ENCODE measurements around the gene AOPEP.

AOPEP gene

GRCh38 chr9:95097279-95097678 lies 370.8 kb downstream of the AOPEP start:
- DNase-seq (ENCODE audit: low spot score): no peak

DNA sequence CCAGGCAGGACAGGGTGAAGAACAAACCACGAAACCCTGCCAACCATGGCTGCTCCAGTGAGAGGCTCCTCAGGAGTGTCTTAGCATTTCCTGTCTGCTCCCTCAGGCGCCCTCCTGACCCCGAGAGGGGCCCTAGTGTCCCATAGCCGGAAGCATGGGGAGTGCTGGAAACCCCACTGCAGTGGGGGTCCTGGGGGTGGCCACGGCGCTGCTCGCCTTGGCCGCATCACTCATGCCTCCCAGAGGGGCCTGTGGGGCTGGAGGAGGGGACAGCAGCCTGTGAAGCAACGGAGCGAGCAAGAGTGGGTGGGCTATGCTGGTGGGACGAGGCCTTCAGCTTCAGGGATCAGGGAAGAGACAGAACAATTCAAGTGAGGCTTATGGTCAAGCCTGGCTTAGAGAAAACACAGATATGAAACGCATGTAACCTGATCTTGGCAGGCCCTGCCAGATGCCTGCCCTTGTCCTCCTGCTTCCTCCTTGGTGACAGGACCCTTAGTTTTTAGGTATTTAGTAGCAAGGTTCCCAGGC lies 372.0 kb downstream of the AOPEP start:
- no peak for DNase-seq (ENCODE audit: low spot score)

DNA sequence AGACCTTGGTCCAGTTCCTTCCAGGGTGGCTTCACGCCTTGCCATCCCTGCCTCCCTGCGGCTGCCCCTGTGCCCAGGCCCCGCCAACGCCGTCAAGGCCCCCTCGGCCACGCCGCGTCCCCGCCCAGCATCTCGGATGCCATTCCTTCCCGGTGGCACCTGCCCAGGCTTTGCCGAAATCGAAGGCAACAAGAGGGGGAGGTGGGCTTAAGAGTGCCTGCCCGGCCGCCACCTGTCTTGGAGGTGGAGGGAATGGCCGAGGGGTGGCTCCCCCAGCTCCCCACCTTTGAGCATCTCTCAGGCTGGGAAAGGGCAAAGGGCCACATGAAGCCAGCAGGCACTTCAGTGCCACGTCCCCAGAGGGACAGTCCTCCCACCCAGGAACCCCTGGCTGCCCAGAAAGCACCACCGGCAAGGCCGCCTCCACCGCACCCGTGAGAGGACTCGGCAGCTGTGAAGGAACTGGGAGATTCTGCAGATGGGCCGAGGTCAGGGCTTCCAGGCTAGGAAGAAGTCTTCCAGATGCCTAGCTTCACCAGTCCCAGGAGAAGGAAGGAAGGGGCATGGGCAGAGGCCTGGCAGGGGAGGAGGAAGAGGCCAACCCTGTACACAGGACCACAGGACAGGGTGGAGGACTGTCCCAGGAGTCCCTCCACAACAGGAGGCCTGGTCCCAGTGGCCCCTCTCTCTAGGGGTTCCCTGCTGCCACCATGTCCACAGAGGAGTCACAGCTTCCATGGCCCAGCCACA lies 373.0 kb downstream of the AOPEP start:
- DNase-seq (ENCODE audit: low spot score): no peak

DNA sequence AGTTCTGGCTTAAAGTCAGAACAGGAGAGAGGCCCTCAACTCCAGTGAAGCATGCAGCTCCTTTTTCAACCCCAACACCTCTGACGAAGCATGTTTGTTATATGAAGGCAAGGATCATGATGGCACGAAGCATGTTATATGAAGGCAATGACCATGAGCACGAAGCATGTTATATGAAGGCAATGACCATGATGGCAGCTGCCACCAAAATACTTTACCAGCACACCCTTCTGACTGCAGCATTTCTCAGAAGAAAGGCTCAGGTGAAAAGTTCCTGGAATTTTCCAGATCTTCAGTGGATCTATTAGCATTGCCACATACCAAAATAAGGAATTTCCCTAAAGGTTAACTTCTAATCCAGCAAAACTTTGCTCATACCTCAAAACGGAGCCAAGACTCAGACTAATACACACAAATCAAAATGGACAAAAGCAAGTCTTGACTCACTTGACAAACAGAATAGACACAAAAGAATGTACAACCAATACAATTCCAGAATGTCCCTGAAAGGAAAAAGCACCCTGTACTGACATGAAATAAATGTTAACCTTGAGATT lies 373.6 kb downstream of the AOPEP start:
- DNase-seq (ENCODE audit: low spot score): no peak

- DNase-seq (ENCODE audit: low spot score): no peak
Observed at GRCh38 chr9:95101326-95101725, 374.8 kb downstream of the AOPEP start.

- no peak for DNase-seq (ENCODE audit: low spot score)
Observed at GRCh38 chr9:95102001-95102433, 375.5 kb downstream of the AOPEP start.

- no peak for DNase-seq (ENCODE audit: low spot score)
Observed at GRCh38 chr9:95102572-95102971, 376.1 kb downstream of the AOPEP start.

GRCh38 chr9:95103281-95103771 lies 376.8 kb downstream of the AOPEP start:
- DNase-seq (ENCODE audit: low spot score): no peak

- DNase-seq (ENCODE audit: low spot score): no peak
Observed at GRCh38 chr9:95103871-95104580, 377.5 kb downstream of the AOPEP start.

DNA sequence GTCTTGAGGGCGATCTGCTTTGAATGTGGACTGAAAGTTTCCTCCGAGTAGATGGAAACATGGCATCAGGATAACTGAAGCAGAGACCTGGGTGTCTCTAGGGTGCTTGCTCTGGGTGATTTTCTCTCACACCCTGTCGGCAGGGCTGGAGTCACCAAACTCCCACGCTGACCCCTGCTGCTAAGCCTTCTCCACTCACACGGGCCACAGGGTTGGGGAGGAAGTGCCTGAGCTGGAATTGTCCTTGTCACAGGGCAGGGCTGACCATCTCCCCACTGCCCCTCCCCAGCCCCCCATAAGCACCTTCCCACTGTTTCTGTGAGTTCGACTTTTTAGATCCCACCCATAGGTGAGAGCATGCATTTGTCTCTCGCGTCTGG lies 378.1 kb downstream of the AOPEP start:
- DNase-seq (ENCODE audit: low spot score): no peak

GRCh38 chr9:95104980-95105379 lies 378.5 kb downstream of the AOPEP start:
- no peak for DNase-seq (ENCODE audit: low spot score)

- no peak for DNase-seq (ENCODE audit: low spot score)
Observed at GRCh38 chr9:95105519-95106287, 379.2 kb downstream of the AOPEP start.

DNA sequence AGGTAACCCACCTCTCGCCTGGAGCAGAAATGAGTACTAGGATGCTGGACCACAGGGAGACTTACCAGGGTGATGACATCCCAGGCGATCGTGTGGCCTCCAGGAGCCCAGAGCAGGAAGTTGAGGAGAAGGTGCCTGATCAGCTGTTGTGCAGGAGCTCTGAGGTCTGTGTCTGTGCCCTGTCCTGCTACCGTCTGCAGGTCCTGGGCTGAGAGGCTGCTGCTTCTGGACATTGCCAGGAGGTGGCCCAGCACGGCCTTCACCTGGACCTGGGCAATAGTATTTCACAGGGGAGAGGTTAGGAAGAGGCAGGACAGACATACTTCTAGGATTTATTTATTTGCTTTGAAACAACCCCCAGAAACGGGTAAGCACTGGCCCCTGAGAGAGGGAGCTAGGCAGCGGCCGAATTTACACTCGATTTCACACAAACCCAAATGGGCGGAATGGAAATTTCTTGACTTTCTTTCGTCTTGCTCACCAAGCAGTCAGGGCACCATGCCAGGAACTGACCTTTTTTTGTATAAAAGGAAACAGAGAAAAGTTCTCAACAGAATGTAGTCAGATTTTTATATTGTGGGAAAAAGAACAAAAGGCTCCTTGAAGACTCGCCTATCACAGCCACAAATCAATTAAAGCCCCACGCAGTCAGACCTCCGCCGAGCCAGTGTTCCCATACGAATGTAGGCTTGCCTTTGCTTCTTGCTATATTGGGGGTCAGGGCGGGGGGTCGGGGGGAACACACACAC lies 380.7 kb downstream of the AOPEP start:
- no peak for DNase-seq (ENCODE audit: low spot score)

DNA sequence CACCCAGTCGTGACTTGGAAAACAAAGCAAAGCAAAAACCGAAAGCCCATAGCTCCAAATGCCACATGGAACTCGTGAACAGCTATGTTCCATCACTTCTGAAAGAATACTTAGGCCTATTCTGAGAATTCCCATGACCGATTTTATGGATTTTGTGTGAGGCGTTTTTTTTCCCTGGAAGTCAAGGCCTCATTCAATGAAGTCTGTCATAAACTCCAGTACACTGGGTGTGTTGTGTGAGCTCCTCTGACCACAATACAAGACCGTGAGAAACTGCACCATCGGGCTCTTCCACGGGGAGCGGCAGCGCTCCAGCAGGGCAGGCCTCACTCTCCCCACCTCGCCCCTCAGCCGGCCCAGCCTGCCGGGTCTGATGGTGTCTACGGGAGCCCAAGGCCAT lies 381.5 kb downstream of the AOPEP start:
- DNase-seq (ENCODE audit: low spot score): no peak

DNA sequence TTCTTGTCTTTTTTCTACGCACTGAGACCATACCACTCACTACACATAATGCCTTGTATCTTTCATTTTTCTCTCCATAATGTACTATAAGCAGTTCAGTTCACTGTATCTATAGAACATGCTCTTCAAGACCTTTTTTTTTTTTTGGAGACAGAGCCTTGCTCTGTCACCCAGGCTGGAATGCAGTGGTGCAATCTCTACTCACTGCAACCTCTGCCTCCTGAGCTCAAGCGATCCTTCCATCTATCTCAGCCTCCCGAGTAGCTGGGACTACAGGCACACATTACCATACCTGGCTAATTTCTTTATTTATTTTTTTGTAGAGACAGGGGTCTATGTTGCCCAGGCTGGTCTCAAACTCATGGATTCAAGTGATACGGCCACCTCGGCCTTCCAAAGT lies 382.3 kb downstream of the AOPEP start:
- DNase-seq (ENCODE audit: low spot score): no peak

GRCh38 chr9:95109456-95109855 lies 383.0 kb downstream of the AOPEP start:
- DNase-seq (ENCODE audit: low spot score): no peak

- no peak for DNase-seq (ENCODE audit: low spot score)
Observed at GRCh38 chr9:95110921-95111525, 384.5 kb downstream of the AOPEP start.

DNA sequence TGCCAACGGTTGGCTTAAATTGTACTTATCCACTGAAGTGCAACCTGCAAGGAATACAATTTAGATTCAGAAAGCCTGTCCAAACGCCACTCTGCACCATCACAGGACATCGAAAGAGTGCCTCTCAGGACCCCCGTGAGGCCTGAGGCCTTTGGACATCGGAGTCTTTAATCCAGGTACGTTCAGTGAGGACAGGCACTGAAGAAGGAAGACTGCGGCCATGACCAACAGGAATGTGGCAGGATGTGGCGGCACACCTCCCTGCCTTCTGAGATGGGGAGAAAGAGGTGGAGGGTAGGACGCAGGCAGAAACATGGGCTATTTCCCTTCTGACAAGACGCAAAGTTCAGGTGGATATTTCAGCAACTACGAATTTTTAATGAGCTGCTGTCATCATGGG lies 385.2 kb downstream of the AOPEP start:
- DNase-seq (ENCODE audit: low spot score): no peak

DNA sequence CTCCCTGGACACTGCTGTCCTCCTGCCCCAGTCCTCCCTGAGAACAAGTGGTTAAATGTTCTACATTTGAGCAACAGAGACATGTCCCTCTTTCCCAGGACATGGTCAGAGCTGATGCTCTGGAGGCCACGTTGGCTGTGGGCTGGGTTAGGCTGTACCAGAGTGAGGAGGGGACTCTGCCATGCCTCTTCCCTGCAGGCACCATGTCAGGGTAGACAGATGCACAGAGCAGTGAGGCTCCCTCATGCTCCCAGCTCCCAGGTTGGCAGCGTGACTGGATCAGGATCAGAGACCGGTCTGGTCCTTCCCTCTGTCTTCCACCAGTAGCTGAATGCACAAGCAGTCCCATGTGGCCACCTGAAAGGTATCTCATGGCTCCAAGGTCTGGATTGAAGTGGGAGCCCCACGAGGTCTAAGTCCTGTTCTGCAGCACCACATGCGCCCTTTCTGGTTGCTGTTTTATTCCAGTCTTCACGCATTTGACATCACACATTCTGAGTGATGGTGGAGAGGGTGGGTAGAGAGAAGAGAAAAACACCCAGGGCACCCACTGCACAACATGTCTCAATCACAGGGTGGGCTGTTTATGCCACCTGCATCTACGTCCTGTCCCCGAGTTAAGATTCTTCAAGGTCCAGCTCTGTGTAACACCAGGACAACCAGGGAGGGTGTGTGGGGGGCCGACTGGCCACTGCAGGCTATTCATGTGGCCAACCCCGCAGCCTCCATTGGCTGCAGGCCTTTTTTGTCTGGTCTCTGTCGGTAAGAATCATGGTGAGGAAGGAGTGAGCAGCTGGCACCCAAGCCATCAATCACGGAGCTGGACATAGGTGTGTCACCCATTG lies 386.2 kb downstream of the AOPEP start:
- no peak for DNase-seq (ENCODE audit: low spot score)

DNA sequence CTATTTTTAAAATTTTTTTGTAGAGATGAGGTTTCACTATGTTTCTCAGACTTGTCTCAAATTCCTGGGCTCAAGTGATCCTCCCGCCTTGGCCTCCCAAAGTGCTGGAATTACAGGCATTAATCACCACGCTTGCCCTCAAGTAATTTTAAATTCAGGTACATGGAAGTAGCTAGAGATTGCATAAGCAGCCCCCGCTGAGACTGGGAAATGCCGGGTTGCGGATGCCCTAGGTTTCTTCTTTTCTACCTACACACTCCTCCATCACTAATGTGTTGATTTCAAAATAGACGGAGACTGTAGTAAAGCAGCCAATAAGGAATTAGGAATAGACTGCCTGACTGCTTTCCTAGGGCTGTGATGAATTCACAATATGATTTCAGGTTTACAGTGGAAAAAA lies 388.6 kb downstream of the AOPEP start:
- no peak for DNase-seq (ENCODE audit: low spot score)
